Measurements from ENCODE around the gene PTOV1.
A peak's percentile ranks its signal among the peaks of the same experiment; 100 is the strongest.

The PTOV1 gene

DNA sequence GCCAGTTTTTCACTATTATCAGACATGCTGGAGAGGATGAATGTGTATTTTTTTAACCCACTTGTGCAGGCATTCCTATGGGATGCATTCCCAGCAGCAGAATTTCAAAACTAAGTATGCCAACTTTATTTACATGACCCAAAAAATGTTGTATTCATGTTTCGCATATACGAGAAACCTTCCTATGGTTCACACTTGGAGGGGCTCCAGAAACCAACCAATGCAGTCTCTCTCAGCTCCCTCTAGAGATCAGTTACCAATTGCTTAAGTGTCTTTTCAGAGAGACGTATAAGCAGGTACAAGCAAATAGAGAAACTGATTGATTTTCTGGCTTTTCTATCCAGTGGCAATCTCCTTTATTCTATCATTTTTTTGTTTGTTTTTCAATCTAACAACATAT is 5.5 kb upstream of the PTOV1 start:
- no peak for DNase-seq

DNA sequence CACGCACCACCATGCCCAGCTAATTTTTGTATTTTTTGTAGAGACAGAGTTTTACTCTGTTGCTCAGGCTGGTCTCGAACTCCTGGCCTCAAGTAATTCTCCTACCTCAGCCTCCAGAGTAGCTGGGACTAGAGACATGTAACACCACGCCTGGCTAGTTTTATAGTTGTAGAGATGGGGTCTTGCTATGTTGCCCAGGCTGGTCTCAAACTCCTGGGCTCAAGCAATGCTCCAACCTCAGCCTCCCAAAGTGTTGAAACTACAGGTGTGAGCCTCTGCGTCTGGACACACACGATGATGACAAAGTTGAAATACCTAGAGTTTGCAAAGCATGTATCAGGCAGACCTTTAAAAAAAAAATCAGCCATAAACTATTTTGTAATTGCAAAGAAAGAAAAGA is 4.6 kb upstream of the PTOV1 start:
- no peak for DNase-seq

DNA sequence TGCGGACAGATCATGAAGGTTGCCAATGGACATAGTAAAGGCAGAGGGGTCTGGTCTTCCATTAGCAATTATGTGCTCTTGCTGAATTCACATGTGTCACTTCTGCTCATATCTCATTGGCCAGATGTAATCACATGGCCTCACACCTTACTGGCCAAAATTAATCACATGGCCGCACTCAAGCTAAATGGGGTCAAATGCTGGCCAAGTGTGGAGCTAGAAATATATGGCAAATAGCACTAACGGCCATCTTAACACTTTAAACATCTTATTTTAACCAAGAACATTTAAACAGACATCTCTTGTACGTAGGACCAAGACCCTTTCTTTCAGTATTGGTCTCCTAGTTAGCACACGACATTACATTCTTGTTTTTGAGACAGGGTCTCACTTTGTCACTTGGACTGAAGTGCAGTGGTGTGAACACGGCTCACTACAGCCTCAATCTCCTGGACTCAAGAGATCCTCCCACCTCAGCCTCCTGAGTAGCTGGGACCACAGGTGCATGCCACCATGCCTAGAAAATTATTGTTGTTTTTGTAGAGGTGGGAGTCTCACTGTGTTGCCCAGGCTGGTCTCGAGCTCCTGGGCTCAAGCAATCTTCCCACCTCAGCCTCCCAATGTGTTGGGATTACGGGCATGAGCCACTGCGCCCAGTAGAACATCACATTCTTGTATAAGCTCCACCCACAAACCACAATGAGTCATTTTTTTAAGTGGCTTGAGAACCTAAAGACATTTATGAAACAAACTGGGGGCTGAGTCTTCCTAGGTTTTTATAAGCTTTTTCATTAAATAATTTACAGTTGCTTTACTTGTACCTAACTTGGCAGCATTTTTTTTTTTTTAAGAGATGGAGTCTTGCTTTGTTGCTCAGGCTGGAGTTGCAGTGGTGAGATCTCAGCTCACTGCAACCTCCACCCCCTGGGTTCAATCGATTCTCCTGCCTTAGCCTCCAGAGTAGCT is 2.9 kb upstream of the PTOV1 start:
- DNase-seq: peak; percentile 87

DNA sequence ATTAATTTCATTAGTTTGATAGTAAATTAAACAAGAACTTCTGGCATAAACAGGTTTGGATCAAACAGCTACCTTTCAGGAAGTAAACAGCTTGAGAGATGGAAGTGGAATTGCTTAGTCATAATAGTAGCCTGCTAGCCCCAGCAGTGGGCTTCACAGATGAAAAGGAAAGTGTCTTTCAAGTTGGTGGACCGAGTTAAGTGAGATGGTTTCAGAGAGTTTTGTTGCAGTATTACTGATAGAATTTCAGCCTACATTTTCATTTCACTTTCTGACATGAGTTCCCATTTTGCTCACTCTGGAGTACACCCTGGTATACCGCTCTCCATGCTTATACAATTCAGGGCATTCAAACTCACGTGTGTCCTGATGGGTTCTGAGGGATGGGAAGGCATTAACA is 2.0 kb upstream of the PTOV1 start:
- DNase-seq: no peak

DNA sequence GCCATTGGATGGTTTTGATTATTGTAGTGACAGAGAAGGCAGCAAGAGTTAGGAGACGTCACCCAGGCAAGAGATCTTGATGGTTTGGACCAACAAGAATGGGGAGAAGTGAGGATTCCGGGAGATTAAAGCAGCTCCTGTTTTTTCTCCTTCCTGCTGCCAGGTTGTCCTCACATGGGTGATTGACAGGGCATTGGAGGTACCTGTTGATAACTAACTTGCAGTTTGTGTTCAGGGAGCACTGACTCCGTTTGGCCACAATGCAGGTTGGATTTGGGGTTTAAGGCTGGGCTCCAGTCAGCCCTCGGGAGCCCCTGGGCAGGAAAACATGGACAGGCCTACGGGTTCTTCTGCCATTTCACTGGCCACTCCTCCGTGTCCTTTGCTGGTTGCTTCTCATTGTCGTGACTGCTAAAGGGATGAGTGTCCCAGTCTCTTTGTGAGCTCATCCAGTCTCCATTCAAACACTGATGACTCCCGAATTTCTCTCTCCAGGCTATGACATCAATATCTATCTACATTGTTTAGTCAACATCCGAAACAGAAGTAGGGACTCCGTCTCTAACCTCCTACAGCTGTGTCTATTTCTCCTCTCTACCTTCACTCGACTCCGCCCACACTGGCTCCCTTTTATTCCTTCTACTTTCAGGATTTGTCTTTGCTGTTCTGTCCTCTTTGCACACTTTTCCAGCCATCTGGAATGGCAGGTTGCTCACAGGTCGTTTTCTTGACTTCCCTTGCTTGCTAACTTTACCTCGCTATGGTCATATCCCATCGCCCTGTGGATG is 1.3 kb upstream of the PTOV1 start:
- DNase-seq: no peak

DNA sequence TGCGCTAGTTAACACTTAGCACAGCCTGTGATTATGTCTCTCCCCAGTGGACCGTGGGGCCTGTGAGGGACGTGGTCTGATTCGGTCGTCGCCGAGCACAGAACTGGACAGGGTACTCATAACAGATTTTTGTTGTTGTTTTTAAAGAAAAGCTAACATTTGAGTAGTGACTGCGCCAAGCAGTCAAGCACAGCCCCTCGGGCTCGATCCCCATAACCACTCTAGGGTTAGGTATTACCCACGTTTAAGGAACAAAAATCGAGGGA is 805 bp upstream of the PTOV1 start:
- no peak for DNase-seq

DNA sequence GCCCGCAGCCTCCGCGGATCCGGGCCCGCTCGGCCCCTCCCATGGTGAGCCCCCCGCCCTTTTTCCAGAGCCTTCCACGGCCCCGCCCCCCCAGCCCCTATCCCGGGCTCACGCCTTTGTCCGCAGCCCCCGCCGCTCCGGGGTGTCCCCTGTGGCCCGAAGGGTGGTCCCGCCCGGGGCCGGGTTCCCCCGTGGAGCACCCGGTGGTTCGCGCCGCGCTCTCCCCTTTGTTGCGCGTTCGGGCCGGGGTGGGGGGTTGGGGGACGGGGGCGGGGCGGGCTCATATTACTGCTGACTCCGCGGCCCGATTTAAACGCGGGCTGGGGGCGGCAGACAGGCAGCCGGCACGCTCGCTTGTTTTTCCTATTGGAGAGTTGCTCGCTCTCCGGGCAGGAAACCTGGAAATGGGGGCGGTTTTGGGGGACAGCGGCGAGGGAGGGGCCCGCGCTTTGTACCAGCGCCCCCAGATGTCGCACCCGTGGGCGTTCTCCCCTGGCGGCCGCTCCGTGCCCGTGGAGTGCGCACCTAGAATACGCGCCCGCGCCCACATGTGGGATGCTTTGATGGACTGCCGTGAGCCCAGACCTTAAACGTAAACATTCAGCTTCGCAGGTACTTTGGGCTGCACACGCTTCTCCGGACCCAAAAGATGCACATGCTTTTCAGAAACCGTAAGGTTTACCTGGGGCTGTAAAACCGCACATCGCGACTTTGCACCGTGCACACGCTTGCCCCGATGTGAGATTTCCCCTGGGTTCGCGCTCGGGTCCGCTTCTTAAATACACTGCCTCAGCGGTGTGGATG is 699 bp downstream of the PTOV1 start:
- no peak for DNase-seq

DNA sequence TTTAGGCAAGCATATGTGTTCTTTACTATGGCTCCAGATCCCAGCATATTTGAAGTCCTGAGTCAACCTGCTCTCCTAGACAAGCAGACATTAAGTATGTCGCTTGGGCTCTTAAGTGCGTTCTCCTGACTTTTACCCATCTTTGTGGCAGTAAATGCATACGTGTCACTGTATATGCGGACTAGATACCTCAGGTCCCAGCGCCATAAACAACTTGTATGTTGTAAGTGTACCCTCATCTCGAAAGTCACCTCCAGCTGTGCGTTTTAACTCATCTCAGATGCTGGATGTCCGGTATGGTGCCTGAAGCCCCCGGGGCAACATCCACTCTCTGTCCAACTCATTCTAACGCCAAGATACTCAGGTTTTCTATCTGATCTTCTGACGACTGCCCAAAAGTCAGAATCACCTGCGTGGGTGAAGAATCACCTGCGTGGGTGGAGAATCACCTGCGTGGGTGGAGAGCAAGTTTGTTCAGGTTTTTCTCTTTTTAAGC is 1.7 kb downstream of the PTOV1 start:
- DNase-seq: no peak

DNA sequence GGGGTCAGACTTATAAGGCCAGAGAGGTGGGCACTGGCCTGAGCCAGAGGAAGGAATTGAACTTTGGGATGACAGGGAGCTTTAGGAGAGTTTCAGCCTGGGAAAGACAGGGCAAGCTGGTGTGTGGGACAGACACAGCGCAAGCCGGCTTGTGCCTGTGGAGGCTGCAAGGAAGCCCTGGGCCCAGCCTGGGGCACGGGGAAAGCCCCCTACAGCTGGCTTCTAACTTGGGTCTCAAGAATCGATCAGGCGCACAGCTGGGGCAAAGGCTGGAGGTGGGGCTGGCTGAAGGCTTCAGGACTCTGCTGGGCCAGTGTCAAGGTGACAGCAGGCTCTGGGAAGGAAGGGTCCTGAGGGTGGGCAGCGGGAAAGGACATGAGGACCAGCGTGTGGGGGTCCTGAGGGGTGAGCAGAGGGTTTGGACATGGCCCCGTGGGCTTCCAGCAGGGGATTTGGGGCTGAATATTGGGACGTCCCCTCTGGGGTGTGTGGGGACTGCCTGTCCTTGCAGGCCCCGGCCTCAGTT is 3.0 kb downstream of the PTOV1 start:
- DNase-seq: no peak

DNA sequence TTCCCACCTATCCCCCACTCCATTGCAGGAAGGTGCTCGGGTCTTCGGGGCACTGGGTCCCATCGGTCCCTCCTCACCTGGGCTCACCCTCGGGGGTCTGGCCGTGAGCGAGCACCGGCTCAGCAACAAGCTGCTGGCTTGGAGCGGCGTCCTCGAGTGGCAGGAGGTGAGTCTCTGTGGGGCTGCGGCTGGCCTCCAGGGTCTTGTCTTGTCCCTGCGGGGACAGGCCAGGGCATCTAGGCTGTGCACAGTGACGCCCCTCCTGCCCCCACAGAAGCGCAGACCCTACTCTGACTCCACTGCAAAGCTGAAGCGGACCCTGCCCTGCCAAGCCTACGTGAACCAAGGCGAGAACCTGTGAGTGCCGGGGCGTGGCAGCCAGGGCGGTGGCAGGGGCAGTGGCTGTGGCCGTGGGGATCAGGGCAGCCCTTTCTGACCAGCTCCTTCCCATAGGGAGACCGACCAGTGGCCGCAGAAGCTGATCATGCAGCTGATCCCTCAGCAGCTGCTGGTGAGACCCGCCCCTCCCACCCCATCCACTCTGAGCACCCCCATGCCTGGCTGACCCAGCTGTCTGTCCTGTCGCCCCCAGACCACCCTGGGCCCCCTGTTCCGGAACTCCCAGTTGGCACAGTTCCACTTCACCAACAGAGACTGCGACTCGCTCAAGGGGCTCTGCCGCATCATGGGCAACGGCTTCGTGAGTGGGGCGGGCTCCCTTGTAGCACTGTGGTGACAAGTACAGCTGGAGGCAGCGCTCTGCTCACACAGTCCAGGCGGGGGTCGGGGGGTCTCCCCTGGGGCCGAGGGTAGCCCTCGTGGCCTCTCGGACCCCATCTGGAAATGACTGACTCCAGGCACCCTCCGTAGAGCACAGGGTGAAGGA is 3.7 kb downstream of the PTOV1 start:
- no peak for DNase-seq

DNA sequence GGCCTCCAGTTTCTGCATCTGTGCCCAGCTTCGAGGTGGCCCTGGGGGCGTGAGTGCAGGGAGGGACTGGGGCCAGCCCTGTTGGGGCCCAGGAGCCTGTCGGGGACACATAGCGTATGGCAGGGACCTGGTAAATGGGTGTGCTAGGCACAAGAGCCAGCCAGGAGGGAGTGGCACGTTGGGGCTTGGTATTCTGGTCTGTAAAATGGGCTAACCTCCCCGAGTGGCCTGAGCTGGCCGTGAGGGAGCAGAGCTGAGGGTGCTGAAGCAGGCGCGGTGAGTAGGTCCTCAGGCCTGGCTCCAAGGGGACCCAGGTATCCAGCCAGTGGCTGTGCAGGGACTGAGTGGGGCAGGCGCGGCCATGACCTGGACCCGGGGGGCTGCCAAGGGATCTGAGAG is 4.3 kb downstream of the PTOV1 start:
- DNase-seq: no peak

DNA sequence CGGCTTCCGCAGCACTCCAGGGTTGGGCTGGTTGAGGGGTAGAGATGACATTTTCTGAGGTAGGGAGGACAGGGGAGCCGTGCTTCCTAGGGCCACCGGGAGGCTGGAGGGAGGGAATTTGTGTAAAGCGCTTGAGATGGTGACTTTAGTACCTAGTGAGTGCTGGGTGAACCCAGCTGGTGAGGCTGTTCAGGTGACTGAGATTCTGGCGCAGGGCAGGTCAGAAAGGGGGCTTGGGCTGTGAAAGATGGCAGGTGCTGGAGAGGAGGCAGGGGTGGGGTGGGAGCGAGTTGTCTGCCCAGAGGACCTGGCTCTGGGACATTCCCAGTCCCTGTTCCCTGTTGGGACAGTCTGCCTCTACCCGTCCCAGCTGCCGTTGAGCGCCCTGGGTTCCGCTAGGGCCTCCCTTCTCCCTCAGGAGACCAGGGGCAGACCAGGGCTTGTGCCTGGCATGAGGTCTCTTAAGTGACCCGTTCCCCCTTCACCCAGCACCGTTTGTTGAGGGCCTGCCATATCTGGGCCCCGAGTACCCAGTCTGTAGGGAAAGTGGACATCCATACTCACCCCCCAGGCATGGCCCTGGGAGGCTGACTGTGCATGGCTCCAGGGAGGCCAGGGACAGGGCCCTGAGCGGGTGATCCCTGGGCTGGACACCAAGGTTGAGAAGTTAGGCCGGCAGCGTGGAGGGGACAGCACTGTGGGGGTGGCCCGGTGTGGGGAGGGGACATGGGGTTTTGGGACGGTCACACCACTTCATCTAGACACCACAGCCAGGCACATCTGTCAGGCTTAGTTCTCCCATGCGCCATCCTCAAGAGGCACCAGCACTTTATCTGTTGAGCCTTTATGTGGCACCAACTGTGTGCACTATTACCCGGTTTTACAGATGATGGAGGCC is 5.0 kb downstream of the PTOV1 start:
- no peak for DNase-seq

DNA sequence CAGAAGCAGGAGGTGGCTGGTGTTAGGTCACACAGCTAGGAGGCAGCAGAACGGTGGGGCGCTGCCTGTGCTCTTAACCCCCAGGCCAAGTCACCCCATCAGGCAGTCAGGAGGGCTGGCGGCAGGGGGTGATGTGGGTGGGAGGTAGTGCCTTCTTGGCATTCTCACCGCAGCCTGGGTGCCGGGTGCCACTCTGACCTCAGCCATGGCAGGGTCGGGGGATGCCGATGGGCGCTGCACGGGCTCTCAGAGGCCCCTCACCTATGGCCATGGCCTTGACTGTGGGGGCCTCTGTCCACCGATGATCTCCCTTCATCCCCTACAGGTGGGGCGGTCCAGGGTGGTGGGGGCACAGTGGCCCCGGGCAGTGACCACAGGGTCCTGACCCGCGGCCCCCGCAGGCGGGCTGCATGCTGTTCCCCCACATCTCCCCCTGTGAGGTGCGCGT is 5.6 kb downstream of the PTOV1 start:
- DNase-seq: no peak

DNA sequence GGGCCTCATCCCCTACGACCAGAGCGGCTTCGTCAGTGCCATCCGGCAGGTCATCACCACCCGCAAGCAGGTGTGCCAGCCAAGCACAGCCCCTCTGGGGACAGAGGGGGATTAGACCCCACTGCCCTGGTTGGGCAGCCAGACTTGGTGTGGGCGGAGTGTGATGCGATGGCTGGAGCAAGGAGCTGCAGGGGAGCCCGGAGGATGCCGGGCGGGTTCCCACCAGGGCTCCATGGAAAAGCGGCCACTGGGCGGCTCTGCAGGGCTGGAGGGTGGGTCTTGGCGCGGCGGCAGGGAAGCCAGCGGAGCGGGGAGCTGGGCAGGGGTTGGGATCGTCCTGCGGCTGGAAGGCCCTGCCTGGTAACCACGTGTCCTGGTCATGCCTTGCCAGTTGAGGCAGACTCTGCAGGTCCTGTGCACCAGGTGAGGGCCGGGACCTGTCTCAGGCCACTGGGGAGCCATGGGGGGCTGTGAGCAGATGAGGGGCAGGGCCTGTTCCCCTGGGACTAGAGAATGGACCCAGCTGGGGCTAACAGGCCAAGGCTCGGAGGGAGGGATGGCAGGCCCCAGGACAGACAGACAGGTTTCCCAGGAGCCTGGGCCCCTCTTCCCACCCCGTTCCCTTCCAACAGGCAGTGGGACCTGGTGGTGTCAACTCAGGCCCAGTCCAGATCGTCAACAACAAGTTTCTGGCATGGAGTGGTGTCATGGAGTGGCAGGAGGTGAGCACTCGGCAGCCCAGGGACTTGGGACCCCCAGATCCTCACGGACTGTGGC is 6.3 kb downstream of the PTOV1 start:
- no peak for DNase-seq

DNA sequence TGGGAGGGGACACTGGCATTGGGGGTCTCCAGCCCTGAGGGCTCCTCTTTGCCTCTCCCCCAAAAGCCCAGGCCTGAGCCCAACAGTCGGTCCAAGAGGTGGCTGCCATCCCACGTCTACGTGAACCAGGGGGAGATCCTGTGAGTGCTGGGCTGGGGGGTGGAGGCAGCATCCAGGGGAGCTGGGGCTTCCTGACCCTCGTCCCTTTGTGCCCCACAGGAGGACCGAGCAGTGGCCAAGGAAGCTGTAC is 6.8 kb downstream of the PTOV1 start:
- DNase-seq: no peak

DNA sequence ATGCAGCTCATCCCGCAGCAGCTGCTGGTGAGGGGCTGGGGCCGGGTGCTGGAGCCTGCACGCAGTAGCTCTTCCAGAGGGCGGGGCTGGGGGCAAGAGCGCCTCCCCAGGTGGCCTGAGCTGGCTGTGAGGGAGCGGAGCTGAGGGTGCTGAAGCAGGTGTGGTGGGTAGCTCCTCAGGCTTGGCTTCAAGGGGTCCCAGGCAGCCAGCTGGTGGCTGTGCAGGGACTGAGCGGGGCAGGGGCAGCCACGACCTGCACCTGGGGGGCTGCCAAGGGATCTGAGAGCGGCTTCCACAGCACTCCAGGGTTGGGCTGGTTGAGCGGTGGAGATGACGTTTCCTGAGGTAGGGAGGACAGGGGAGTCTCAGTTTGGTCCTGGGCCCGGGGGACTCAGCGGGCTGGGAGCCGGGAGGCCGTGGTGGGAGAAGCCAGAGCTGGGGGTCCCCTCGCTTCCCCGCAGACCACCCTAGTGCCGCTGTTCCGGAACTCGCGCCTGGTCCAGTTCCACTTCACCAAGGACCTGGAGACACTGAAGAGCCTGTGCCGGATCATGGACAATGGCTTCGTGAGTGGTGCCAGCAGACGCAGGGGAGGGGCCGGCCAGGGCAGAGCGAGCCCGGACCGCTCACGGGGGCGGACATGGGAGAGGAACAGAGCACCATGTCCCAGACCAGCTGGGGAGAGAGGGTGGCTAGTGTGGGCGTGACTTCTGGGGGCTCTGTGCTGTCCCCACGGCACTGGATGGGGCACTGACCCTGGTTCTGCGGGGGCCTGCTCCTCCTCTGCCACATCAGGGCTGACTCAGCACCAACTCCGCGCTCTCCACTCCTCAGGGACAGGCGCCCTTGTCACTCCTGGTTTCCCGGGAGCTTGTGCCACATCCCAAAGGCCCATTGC is 7.4 kb downstream of the PTOV1 start:
- no peak for DNase-seq

DNA sequence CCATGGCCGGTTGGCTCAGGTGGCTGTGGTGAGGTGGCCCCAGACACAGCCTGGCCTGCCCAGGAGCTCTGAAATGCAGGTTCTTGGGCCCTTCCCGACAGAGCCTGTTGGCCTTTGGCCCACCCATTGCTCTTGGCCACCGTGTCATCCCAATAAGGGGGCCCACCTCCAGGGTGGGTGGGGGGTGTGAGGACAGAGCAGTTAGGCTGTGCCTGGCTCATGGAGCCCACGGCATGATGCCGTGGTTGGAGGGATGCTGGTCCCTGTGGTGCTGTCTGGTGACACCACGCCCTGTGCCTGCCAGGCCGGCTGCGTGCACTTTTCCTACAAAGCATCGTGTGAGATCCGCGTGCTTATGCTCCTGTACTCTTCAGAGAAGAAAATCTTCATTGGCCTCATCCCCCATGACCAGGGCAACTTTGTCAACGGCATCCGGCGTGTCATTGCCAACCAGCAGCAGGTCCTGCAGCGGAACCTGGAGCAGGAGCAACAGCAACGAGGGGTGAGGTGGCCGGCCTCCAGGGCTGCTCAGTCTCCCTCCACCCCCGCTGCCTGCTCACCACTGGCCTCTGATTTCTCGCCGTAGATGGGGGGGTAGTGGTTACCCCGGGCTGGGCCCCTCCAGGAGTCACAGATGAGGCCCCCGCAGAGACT is 8.8 kb downstream of the PTOV1 start:
- no peak for DNase-seq

DNA sequence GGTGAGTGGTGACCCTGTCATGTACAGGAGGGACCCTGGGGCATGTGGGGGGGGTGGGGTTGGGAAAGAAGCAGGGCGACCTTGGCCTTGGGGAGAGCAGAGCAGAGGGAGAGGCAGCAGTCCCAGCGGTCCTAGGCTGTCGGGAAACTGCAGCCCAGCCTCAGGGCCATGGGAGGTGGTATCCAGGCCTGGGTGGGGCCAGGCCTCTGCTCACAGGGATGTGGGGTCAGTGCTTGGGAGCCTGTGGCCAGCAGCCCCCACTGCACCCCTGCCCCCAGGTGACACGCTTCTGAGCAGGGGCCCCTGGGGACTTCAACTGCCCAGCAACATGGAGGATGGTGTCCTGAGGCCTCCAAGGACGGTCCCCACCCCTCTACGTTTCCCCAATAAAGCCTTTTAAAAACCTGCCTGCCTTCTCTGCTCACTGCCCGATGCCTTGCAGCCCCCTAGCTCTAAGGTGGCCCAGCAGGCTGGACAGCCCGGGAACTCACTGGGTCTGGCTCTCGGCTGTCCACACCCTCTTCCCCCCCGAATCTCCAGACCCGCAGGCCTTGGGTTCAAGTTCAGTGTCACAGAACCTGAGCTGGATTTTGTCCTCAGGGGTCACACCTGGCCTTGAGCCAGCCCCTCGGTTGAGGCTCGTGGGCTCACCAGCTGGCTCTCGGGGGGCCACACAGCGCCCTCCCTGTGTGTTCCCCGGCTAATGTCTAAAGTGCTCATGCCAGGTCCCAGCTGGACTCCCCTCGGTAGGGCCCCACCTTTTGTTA is 9.6 kb downstream of the PTOV1 start:
- DNase-seq: no peak
